Erythroblast (primary cell): ENCODE measurements around the gene ADK.

ENCODE experiments used
- GATA1 ChIP-seq: IDR thresholded peaks from 2 replicates; pipeline ENCODE4 v1.6.1; 2011; ENCODE audit warnings: low read depth, mild to moderate bottlenecking, control low read depth, low read length, moderate library complexity
- POLR2A ChIP-seq: IDR thresholded peaks from 2 replicates; pipeline ENCODE4 v1.6.1; 2011; ENCODE audit warnings: mild to moderate bottlenecking, low read length

DNA sequence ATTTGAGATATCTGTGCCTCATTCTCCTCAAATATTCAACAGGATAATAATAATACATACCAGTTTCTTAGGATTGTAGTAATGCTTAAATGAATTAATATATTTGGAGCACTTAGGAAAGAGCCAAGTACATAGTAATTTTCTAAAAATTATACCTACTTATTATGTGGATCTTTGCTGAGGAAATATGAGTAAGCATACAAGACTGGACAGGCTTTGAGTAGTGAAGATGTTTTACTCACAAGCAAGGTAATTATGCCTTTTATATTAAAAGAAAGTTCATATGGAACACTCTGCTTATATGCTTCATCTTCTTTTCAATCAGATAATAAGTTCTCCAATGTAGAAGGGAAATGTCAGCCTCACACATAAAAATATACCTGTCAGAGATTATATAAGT lies 337.9 kb downstream of the ADK start:
- TF ChIP-seq POLR2A (no peak), GATA1 (no peak)
